Activated CD4-positive, alpha-beta memory T cell treated with anti-CD3 and anti-CD28 coated beads, Interleukin-2, amount 10 ng/mL, durations not matched to agents 7 days and 5 days (primary cell): ENCODE measurements around the gene FTCDNL1. TPM values are rescaled to one million over a fixed set of nuclear protein-coding genes. Genes with fewer than 3 reads are reported as not detected.

Experiments used
- CTCF ChIA-PET: fragments of 350-600 bp; sonication (Branson Sonifier 250); formaldehyde crosslinking; loops from one replicate; lab custom pipeline; 2021; ENCODE audit warnings: antibody characterized with exemption, inconsistent platforms; lab: Charles Lee
- POLR2A ChIA-PET: fragments of 350-600 bp; sonication (Branson Sonifier 250); formaldehyde crosslinking; loops from one replicate; lab custom pipeline; 2021; ENCODE audit warnings: antibody characterized with exemption; lab: Charles Lee
- DNase-seq: peaks from one replicate; pipeline ENCODE4 v3.0.0-alpha.2; 2020
- H3K27ac Mint-ChIP-seq: one replicate; pipeline ENCODE4 v1.8.0; 2021; ENCODE audit warnings: mild to moderate bottlenecking, mixed read lengths
- H3K27me3 Mint-ChIP-seq: one replicate; pipeline ENCODE4 v1.8.0; 2021; ENCODE audit warnings: mixed read lengths
- H3K36me3 Mint-ChIP-seq: one replicate; pipeline ENCODE4 v1.8.0; 2021; ENCODE audit warnings: low read depth, mixed read lengths
- H3K4me1 Mint-ChIP-seq: one replicate; pipeline ENCODE4 v1.8.0; 2021; ENCODE audit warnings: mixed read lengths
- H3K4me3 Mint-ChIP-seq: one replicate; pipeline ENCODE4 v1.8.0; 2021; ENCODE audit warnings: mild to moderate bottlenecking, mixed read lengths
- H3K9me3 Mint-ChIP-seq: one replicate; pipeline ENCODE4 v1.8.0; 2021; ENCODE audit warnings: mixed read lengths
- total RNA-seq, 2 experiments: library from RNA; stranded (reverse); gene quantifications; one replicate each; pipeline ENCODE4 v1.2.3, GENCODE V29; 2021

Gene FTCDNL1
- total RNA-seq, 2 experiments from 2014 or later: 0.86 to 1.3 TPM

- ChIA-PET POLR2A (no interaction called here), CTCF (interaction anchor here (0.6 to 2.8 kb wide), 5 partner anchors 17 to 160 kb away, joined by 3 to 16 read pairs (median 4); no protein-coding TSS in a partner anchor)
- no peak for DNase-seq
- no peaks in the 10 kb centered on the region for H3K4me1 Mint-ChIP-seq
- no peaks in the 10 kb centered on the region for H3K36me3 Mint-ChIP-seq
- H3K9me3 Mint-ChIP-seq: no peaks in the 10 kb centered on the region
- peaks cover 42% of the 10 kb centered on the region for H3K27me3 Mint-ChIP-seq
- H3K4me3 Mint-ChIP-seq: no peak overlapping the region
- H3K27ac Mint-ChIP-seq: no peak overlapping the region
Measured at GRCh38 chr2:199861132-199861774, 10.3 kb upstream of the FTCDNL1 start.

- no peak for DNase-seq
- no peaks in the 10 kb centered on the region for H3K36me3 Mint-ChIP-seq
- no peak overlapping the region for H3K27ac Mint-ChIP-seq
- ChIA-PET CTCF (interaction anchor here (1.0 kb wide), 1 partner anchor 117 kb away, joined by 3 read pairs; no protein-coding TSS in a partner anchor), POLR2A (interaction anchor here (1.0 kb wide), 1 partner anchor 13 kb away, joined by 3 read pairs; no protein-coding TSS in a partner anchor)
- no peak overlapping the region for H3K4me3 Mint-ChIP-seq
- H3K27me3 Mint-ChIP-seq: peaks cover 25% of the 10 kb centered on the region
- peaks cover 5% of the 10 kb centered on the region for H3K4me1 Mint-ChIP-seq
- no peaks in the 10 kb centered on the region for H3K9me3 Mint-ChIP-seq
Measured at GRCh38 chr2:199855812-199856211, 4.8 kb upstream of the FTCDNL1 start.

- Mint-ChIP-seq H3K27ac (no peak overlapping the region), H3K9me3 (no peaks in the 10 kb centered on the region), H3K4me1 (peaks cover 8% of the 10 kb centered on the region), H3K36me3 (no peaks in the 10 kb centered on the region), H3K4me3 (no peak overlapping the region), H3K27me3 (peaks cover 13% of the 10 kb centered on the region)
- CTCF ChIA-PET: interaction anchor here (1.3 to 1.6 kb wide), 2 partner anchors 9 to 14 kb away, joined by 4 read pairs; no protein-coding TSS in a partner anchor
- no peak for DNase-seq
- POLR2A ChIA-PET: interaction anchor here (0.7 kb wide), 1 partner anchor 59 kb away, joined by 3 read pairs; the partner anchor contains the start of gene C2orf69
Measured at GRCh38 chr2:199851883-199852282, 891 bp upstream of the FTCDNL1 start.

- Mint-ChIP-seq H3K4me1 (peaks cover 8% of the 10 kb centered on the region), H3K9me3 (no peaks in the 10 kb centered on the region), H3K27ac (peak overlapping the region; percentile 62), H3K4me3 (peak overlapping the region; percentile 95), H3K36me3 (no peaks in the 10 kb centered on the region), H3K27me3 (peaks cover 9% of the 10 kb centered on the region)
- POLR2A ChIA-PET: no interaction called here
- CTCF ChIA-PET: no interaction called here
- no peak for DNase-seq
Measured at GRCh38 chr2:199851501-199851810, 464 bp upstream of the FTCDNL1 start.

GRCh38 chr2:199850218-199850717 is 724 bp downstream of the FTCDNL1 start:
- POLR2A ChIA-PET: interaction anchor here (0.9 to 1.2 kb wide), 2 partner anchors 9 to 62 kb away, joined by 3 to 4 read pairs; no protein-coding TSS in a partner anchor
- Mint-ChIP-seq H3K4me3 (peak overlapping the region; percentile 68), H3K4me1 (peaks cover 11% of the 10 kb centered on the region), H3K27ac (no peak overlapping the region), H3K9me3 (no peaks in the 10 kb centered on the region), H3K27me3 (peaks cover 5% of the 10 kb centered on the region), H3K36me3 (no peaks in the 10 kb centered on the region)
- CTCF ChIA-PET: interaction anchor here (0.6 to 1.0 kb wide), 2 partner anchors 34 to 632 kb away, joined by 4 to 6 read pairs; no protein-coding TSS in a partner anchor
- DNase-seq: no peak

- Mint-ChIP-seq H3K27ac (no peak overlapping the region), H3K27me3 (peaks cover under 1% of the 10 kb centered on the region), H3K9me3 (no peaks in the 10 kb centered on the region), H3K4me1 (peaks cover 11% of the 10 kb centered on the region), H3K36me3 (no peaks in the 10 kb centered on the region), H3K4me3 (no peak overlapping the region)
- no peak for DNase-seq
- ChIA-PET CTCF (interaction anchor here (1.3 kb wide), 1 partner anchor 10 kb away, joined by 3 read pairs; no protein-coding TSS in a partner anchor), POLR2A (no interaction called here)
Measured at GRCh38 chr2:199848389-199849130, 2.4 kb downstream of the FTCDNL1 start.

- DNase-seq: no peak
- H3K9me3 Mint-ChIP-seq: no peaks in the 10 kb centered on the region
- H3K4me1 Mint-ChIP-seq: peaks cover 11% of the 10 kb centered on the region
- H3K27ac Mint-ChIP-seq: no peak overlapping the region
- no peaks in the 10 kb centered on the region for H3K27me3 Mint-ChIP-seq
- no peak overlapping the region for H3K4me3 Mint-ChIP-seq
- H3K36me3 Mint-ChIP-seq: no peaks in the 10 kb centered on the region
- POLR2A ChIA-PET: no interaction called here
- CTCF ChIA-PET: interaction anchor here (1.3 kb wide), 1 partner anchor 9 kb away, joined by 3 read pairs; no protein-coding TSS in a partner anchor
Measured at GRCh38 chr2:199847181-199847864, 3.7 kb downstream of the FTCDNL1 start.

- no peak overlapping the region for H3K4me3 Mint-ChIP-seq
- no peaks in the 10 kb centered on the region for H3K27me3 Mint-ChIP-seq
- H3K4me1 Mint-ChIP-seq: peaks cover 3% of the 10 kb centered on the region
- no peaks in the 10 kb centered on the region for H3K36me3 Mint-ChIP-seq
- ChIA-PET CTCF (interaction anchor here (0.7 to 1.0 kb wide), 2 partner anchors 10 to 97 kb away, joined by 4 read pairs; no protein-coding TSS in a partner anchor), POLR2A (interaction anchor here (0.7 kb wide), 1 partner anchor 13 kb away, joined by 3 read pairs; no protein-coding TSS in a partner anchor)
- H3K27ac Mint-ChIP-seq: no peak overlapping the region
- no peak for DNase-seq
- H3K9me3 Mint-ChIP-seq: no peaks in the 10 kb centered on the region
Measured at GRCh38 chr2:199842631-199843395, 8.2 kb downstream of the FTCDNL1 start.

- POLR2A ChIA-PET: interaction anchor here (0.9 kb wide), 1 partner anchor 9 kb away, joined by 3 read pairs; no protein-coding TSS in a partner anchor
- CTCF ChIA-PET: no interaction called here
- H3K27me3 Mint-ChIP-seq: no peaks in the 10 kb centered on the region
Measured at GRCh38 chr2:199841409-199841808, 9.6 kb downstream of the FTCDNL1 start.

GRCh38 chr2:199838399-199838798 is 12.6 kb downstream of the FTCDNL1 start:
- no peak overlapping the region for H3K27ac Mint-ChIP-seq
- DNase-seq: no peak
- no peak overlapping the region for H3K4me3 Mint-ChIP-seq
- no peaks in the 10 kb centered on the region for H3K36me3 Mint-ChIP-seq
- no peaks in the 10 kb centered on the region for H3K9me3 Mint-ChIP-seq
- CTCF ChIA-PET: interaction anchor here (0.8 kb wide), 1 partner anchor 10 kb away, joined by 3 read pairs; no protein-coding TSS in a partner anchor
- H3K27me3 Mint-ChIP-seq: no peaks in the 10 kb centered on the region
- POLR2A ChIA-PET: no interaction called here
- no peaks in the 10 kb centered on the region for H3K4me1 Mint-ChIP-seq

More at GRCh38 chr2:199841409-199841808, 9.6 kb downstream of the FTCDNL1 start:
- Mint-ChIP-seq H3K36me3 (no peaks in the 10 kb centered on the region), H3K9me3 (no peaks in the 10 kb centered on the region), H3K27ac (no peak overlapping the region), H3K4me3 (no peak overlapping the region), H3K4me1 (peaks cover 3% of the 10 kb centered on the region)
- DNase-seq: no peak

GRCh38 chr2:199836943-199837342 is 14.0 kb downstream of the FTCDNL1 start:
- Mint-ChIP-seq H3K4me1 (no peaks in the 10 kb centered on the region), H3K36me3 (no peaks in the 10 kb centered on the region), H3K9me3 (no peaks in the 10 kb centered on the region), H3K27ac (no peak overlapping the region), H3K4me3 (no peak overlapping the region), H3K27me3 (no peaks in the 10 kb centered on the region)
- POLR2A ChIA-PET: no interaction called here
- CTCF ChIA-PET: no interaction called here
- DNase-seq: no peak

GRCh38 chr2:199833525-199833924 is 17.5 kb downstream of the FTCDNL1 start:
- CTCF ChIA-PET: no interaction called here

More at GRCh38 chr2:199833525-199833924, 17.5 kb downstream of the FTCDNL1 start:
- POLR2A ChIA-PET: no interaction called here
- Mint-ChIP-seq H3K36me3 (no peaks in the 10 kb centered on the region), H3K27ac (no peak overlapping the region), H3K9me3 (no peaks in the 10 kb centered on the region), H3K27me3 (no peaks in the 10 kb centered on the region), H3K4me3 (no peak overlapping the region), H3K4me1 (no peaks in the 10 kb centered on the region)
- DNase-seq: no peak
